GM18907 (cell line): Measurements from ENCODE around the gene DGKB.

Source experiments
- ATAC-seq: cut with Tn5 transposase; IDR thresholded peaks from one replicate; pipeline ENCODE4 v1.9.1; 2021; ENCODE audit warnings: mild to moderate bottlenecking, moderate library complexity; ENCODE audit not compliant: unreplicated experiment

DGKB gene

GRCh38 chr7:14861456-14861855 is 41.1 kb downstream of the DGKB start:
- no peak for ATAC-seq

- ATAC-seq, result no peak
Measured at GRCh38 chr7:14859267-14859666, 43.3 kb downstream of the DGKB start.

- ATAC-seq, result no peak
Measured at GRCh38 chr7:14858866-14859265, 43.7 kb downstream of the DGKB start.

GRCh38 chr7:14858410-14858809 is 44.1 kb downstream of the DGKB start:
- no peak for ATAC-seq

GRCh38 chr7:14855033-14855794 is 47.3 kb downstream of the DGKB start:
- ATAC-seq, result no peak

GRCh38 chr7:14854471-14854870 is 48.1 kb downstream of the DGKB start:
- no peak for ATAC-seq

- no peak for ATAC-seq
Measured at GRCh38 chr7:14851610-14852009, 50.9 kb downstream of the DGKB start.

- peak; percentile 75 for ATAC-seq
Measured at GRCh38 chr7:14850039-14850438, 52.5 kb downstream of the DGKB start.

- ATAC-seq, result no peak
Measured at GRCh38 chr7:14846405-14846804, 56.1 kb downstream of the DGKB start.

GRCh38 chr7:14843755-14844154 is 58.8 kb downstream of the DGKB start:
- no peak for ATAC-seq

- ATAC-seq, result no peak
Measured at GRCh38 chr7:14842523-14842922, 60.0 kb downstream of the DGKB start.

- no peak for ATAC-seq
Measured at GRCh38 chr7:14841869-14842268, 60.7 kb downstream of the DGKB start.

GRCh38 chr7:14841086-14841485 is 61.5 kb downstream of the DGKB start:
- ATAC-seq, result no peak

GRCh38 chr7:14839307-14839706 is 63.2 kb downstream of the DGKB start:
- no peak for ATAC-seq

- ATAC-seq, result no peak
Measured at GRCh38 chr7:14837216-14837615, 65.3 kb downstream of the DGKB start.

GRCh38 chr7:14836571-14837189 is 65.9 kb downstream of the DGKB start:
- no peak for ATAC-seq

- no peak for ATAC-seq
Measured at GRCh38 chr7:14836006-14836405, 66.5 kb downstream of the DGKB start.

- peak; percentile 14 for ATAC-seq
Measured at GRCh38 chr7:14835384-14835783, 67.2 kb downstream of the DGKB start.

- ATAC-seq, result peak; percentile 47
Measured at GRCh38 chr7:14834883-14835282, 67.7 kb downstream of the DGKB start.

GRCh38 chr7:14834456-14834855 is 68.1 kb downstream of the DGKB start:
- peak; percentile 85 for ATAC-seq

GRCh38 chr7:14833707-14834106 is 68.8 kb downstream of the DGKB start:
- no peak for ATAC-seq

- ATAC-seq, result no peak
Measured at GRCh38 chr7:14828053-14828452, 74.5 kb downstream of the DGKB start.

GRCh38 chr7:14826426-14826825 is 76.1 kb downstream of the DGKB start:
- ATAC-seq, result no peak
